ENCODE data around the gene OR6N2.

OR6N2 gene

DNA sequence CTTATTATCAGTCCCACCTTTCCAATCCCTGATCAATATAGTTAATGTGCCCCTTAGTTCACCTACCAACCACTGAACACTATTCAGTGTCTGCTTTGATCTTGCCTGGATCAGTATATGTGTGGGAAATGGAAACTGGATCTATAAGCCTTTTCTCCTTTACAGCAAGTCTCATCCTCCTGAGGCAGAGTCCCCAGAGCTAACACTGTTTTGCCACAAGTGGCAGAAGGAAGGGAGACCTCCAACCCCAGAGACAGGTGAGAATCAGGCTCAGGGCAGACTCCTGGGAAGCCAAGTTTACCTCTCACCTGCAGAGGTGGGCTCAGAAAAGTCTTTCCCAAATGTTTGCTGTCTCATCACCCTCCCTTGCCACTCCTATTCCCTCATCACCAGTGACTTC lies at the start of gene OR6N2:
Gene OR6N2, minus strand, starts transcription at position 101 of the 400 bp plus-strand sequence. CDS start 3,569 bp downstream, outside the sequence.
- no peak for DNase-seq (ENCODE audit: low read depth, low spot score)

DNA sequence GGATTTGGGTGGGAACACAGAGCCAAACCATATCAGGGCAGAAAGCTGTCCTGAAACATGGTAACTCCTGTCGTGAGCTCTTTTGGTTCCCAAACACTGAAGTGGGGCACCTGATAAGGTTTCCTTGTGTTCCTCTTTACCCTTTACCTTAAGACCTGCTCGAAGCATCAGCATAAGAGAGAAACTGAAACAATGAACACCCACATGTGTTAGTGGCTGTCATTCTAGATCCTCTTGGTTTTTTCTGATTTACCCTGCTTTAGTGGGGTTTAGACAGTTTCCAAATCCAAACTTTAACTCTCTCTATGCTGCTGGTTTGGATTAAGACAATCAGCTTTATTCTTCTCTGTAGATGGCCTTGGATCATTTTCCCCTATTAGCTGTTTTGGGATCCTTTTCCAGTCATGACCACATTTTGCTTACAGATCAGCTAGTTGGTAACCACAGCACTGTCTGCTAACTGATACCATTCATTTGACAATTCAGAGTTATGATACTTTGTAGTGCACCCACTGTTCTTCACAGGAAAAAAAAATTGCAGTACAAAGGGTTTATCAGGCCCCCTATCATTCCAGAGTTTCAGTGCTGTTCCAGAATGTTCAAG lies 49.2 kb upstream of the OR6N2 start:
- DNase-seq (ENCODE audit: low read depth, low spot score): no peak

DNA sequence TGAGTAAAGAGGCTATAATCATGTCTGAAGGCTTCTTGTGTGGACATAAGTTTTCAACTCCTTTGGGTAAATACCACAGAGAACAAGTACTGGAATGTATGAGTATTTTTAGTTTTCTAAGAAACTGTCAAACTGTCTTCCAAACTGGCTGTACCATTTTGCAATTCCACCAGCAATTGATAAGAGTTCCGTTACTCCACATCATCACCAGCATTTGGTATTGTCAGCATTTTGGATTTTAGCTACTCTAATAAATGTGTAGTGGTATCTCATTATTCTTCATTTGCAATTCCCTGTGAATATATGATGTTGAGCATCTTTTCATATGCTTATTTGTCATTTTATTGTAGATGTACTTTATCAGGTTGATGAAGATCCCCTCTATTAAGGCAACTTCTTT lies 40.7 kb upstream of the OR6N2 start:
- DNase-seq (ENCODE audit: low read depth, low spot score): no peak

GRCh38 chr1:158819461-158820443 lies 38.7 kb upstream of the OR6N2 start:
- no peak for DNase-seq (ENCODE audit: low read depth, low spot score)

DNA sequence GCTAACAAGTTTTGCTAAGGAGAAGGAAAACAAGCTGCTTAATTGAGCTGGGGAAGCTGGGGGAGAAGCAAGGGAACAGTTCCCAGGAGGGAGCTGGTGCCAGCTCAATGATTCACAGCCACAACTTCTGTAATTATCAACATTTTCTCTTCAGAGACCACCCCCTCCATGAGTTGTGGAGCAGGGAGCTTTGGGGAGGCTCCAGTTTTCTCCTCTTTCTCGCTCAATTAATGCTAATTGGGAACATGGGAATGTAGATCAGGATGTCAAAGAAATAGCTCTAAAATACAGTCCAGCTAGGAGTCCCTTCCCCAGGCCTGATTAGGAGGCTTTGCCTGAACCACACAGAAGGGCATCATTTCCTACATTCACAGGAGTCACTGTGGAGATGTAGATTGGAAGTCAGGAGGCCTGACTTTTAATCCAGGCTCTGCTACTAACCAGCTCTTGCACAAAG lies 38.0 kb upstream of the OR6N2 start:
- DNase-seq (ENCODE audit: low read depth, low spot score): no peak

- DNase-seq (ENCODE audit: low read depth, low spot score): no peak
Observed at GRCh38 chr1:158818560-158818959, 37.6 kb upstream of the OR6N2 start.

- DNase-seq (ENCODE audit: low read depth, low spot score): no peak
Observed at GRCh38 chr1:158814970-158815369, 34.0 kb upstream of the OR6N2 start.

- no peak for DNase-seq (ENCODE audit: low read depth, low spot score)
Observed at GRCh38 chr1:158813164-158813563, 32.2 kb upstream of the OR6N2 start.

- DNase-seq (ENCODE audit: low read depth, low spot score): no peak
Observed at GRCh38 chr1:158812336-158812735, 31.3 kb upstream of the OR6N2 start.

GRCh38 chr1:158810311-158810710 lies 29.3 kb upstream of the OR6N2 start:
- DNase-seq (ENCODE audit: low read depth, low spot score): no peak

- no peak for DNase-seq (ENCODE audit: low read depth, low spot score)
Observed at GRCh38 chr1:158809862-158810261, 28.9 kb upstream of the OR6N2 start.

GRCh38 chr1:158809256-158809655 lies 28.3 kb upstream of the OR6N2 start:
- DNase-seq (ENCODE audit: low read depth, low spot score): no peak

DNA sequence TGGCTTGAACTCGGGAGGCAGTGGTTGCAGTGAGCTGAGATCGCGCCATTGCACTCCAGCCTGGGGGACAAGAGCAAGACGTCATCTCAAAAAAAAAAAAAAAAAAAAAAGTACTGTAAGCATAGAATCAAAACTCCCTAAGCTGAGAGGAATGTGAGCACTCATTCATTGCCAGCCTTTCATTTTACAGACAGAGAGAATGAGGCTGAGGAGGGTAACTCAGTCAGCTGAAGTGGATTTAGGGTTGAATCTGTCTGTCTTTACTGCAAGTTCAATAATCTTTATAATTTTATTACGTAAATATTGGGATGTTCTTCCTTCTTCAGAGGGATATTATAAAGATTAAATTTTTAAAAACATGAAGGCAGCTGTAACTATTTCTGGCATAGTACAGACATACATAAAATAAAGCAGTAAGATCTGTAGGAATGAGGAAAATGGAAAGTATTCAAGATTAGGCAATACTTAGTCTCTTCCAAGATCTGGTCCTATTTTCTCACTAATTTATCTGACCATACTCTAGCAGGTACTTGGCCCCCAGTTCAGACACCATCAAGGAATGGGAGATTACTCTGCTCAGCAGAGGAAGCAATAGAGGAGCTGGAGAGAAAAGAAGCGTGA lies 26.0 kb upstream of the OR6N2 start:
- no peak for DNase-seq (ENCODE audit: low read depth, low spot score)

- no peak for DNase-seq (ENCODE audit: low read depth, low spot score)
Observed at GRCh38 chr1:158803678-158804077, 22.7 kb upstream of the OR6N2 start.

DNA sequence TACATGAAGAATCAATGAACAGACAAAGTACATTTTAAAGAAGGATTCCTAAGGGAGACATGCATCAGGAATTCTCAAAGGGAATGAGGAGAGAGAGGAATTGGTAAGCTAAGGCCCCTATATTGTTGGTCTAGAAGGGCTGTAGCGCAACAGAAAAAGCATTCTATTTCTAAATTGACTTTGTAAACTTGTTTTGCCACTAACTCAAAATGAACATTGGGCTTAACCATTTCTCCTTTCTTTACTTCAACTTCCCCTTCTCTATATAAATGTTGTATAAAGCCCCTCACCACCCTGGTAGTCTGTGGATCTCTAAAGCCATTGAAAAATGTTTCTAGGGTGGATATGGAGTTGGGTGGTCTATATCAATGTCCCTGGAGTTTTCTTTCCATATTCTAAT lies 20.4 kb upstream of the OR6N2 start:
- DNase-seq (ENCODE audit: low read depth, low spot score): no peak

- no peak for DNase-seq (ENCODE audit: low read depth, low spot score)
Observed at GRCh38 chr1:158800526-158800925, 19.5 kb upstream of the OR6N2 start.

DNA sequence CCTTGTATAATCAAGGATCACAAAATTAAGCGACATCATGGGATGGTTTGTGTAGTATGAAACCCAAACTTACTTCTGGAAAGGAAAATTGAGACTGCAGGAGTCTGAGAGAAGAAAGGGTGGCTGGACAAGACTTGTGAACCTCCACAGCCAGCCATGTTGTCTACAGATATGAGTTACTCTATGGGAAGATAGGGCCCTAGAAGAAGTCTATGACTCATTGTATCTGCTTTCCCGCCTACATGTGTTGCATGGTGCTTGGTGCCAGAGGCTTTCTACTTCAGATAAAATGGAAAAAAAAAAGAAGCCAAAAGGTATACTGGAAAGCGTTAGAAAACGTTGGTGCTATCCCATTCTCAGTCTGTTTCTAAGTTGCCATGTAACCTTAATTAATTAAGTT lies 18.7 kb upstream of the OR6N2 start:
- DNase-seq (ENCODE audit: low read depth, low spot score): no peak

- no peak for DNase-seq (ENCODE audit: low read depth, low spot score)
Observed at GRCh38 chr1:158798531-158798930, 17.5 kb upstream of the OR6N2 start.

GRCh38 chr1:158794247-158794646 lies 13.2 kb upstream of the OR6N2 start:
- DNase-seq (ENCODE audit: low read depth, low spot score): no peak

- DNase-seq (ENCODE audit: low read depth, low spot score): no peak
Observed at GRCh38 chr1:158793604-158794003, 12.6 kb upstream of the OR6N2 start.

DNA sequence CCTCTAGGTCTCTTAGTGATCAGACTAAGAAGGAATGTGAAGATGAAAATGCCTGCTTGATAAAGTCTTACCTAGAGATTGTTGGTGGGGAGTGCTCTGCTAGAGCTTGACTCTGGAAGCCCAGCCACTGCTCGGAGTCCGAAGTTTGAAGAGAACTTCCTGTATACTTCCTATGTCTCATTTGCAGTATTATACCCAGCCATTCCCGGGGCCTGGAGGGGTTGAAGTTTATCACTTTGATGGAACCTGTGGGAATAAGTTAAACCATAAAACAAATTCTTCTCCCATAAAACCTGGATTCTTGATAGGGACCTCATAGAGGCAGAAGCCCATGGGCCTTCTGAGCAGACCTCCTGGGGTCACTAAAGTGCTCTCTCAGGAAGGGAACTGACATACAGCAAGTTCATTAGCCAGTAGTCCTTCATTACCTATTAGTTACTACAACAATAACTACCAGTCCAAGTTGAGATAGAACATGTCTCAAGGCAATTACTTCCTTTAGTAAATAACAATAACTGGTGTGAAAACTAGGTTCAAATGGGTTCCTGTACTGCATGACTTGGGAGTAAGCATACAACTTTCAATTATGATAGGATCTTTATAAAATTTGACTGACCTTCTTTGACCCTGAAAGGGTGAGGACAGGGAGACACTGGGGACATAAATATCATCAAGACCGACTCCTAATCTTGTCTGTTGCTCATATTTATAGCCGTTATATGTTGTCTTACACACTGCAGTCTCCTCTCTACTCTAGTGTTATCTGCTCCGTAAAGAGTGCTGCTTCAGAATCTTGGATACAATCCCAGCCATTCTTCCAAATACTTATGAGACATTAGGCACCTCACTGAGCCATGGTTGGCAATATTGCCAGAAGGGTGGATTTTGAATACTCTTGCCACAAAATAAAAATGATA lies 8.8 kb downstream of the OR6N2 start, which contains the start of gene OR6N1:
Gene OR6N1, minus strand, starts transcription at position 246 of the 917 bp plus-strand sequence. CDS start 5,513 bp downstream, outside the sequence.
- no peak for DNase-seq (ENCODE audit: low read depth, low spot score)

Measured in activated CD4-positive, CD25-positive, alpha-beta regulatory T cell treated with anti-CD3 and anti-CD28 coated beads, Interleukin-2, amount 50 U/mL, for 16 hours (primary cell).